H1 (cell line): Measurements from ENCODE around the gene AGRP. TPM values are rescaled to one million over a fixed set of nuclear protein-coding genes. Genes with fewer than 3 reads are reported as not detected.

Experiments used
- CTCF ChIA-PET: fragments of 300-600 bp; sonication (Branson Sonifier 250); formaldehyde crosslinking; loops from one replicate; lab custom pipeline; 2021; ENCODE audit not compliant: partially characterized antibody; lab: Charles Lee
- POLR2A ChIA-PET: fragments of 300-600 bp; sonication (Branson Sonifier 250); formaldehyde crosslinking; loops from one replicate; lab custom pipeline; 2021; ENCODE audit warnings: inconsistent platforms; ENCODE audit not compliant: partially characterized antibody; lab: Charles Lee
- DNase-seq, 2 experiments: peaks; one replicate each; pipeline versions ENCODE4 v3.0.0 to v3.0.0-alpha.2; 2010 to 2022; ENCODE audit warnings: low spot score in 2 of 2, low read depth in 1 of 2, mixed read lengths in 1 of 2
- FAIRE-seq: peaks from 2 replicates; lab custom pipeline; 2011; peaks lifted over from hg19 to GRCh38; lab: Jason Lieb, UNC
- H2AFZ ChIP-seq: 2 replicates; pipeline ENCODE4 v1.8.1; 2012; ENCODE audit warnings: low read length, inconsistent platforms
- H2AK5ac ChIP-seq: 2 replicates; pipeline ENCODE4 v1.6.1; 2013; ENCODE audit warnings: low read depth, low read length
- H2BK120ac ChIP-seq: replicated peaks from 2 replicates; pipeline ENCODE3; 2013; ENCODE audit warnings: low read depth, low read length, inconsistent platforms
- H2BK12ac ChIP-seq: 2 replicates; pipeline ENCODE4 v1.6.1; 2013; ENCODE audit warnings: low read depth, low read length
- H2BK15ac ChIP-seq: 2 replicates; pipeline ENCODE4 v1.6.1; 2013; ENCODE audit warnings: low read length
- H2BK20ac ChIP-seq: 2 replicates; pipeline ENCODE4 v1.6.1; 2013; ENCODE audit warnings: low read length
- H2BK5ac ChIP-seq: 2 replicates; pipeline ENCODE4 v1.6.1; 2013; ENCODE audit warnings: low read depth, low read length
- H3K14ac ChIP-seq: 2 replicates; pipeline ENCODE4 v1.6.1; 2013; ENCODE audit warnings: inconsistent platforms; ENCODE audit not compliant: insufficient read length
- H3K18ac ChIP-seq: 2 replicates; pipeline ENCODE4 v1.6.1; 2013; ENCODE audit warnings: low read length; ENCODE audit errors: extremely low read depth
- H3K23ac ChIP-seq: 2 replicates; pipeline ENCODE4 v1.6.1; 2013; ENCODE audit warnings: inconsistent platforms; ENCODE audit not compliant: insufficient read length
- H3K23me2 ChIP-seq: 2 replicates; pipeline ENCODE4 v1.6.1; 2013; ENCODE audit warnings: low read depth, low read length
- H3K27ac ChIP-seq: 2 replicates; pipeline ENCODE4 v1.6.1; 2011; ENCODE audit warnings: low read depth, low read length, inconsistent platforms
- H3K27me3 ChIP-seq, 4 experiments: replicated peaks in 1 of 4; 1 replicate in 1 of 4; 2 replicates in 3 of 4; pipeline versions ENCODE4 v1.6.1 to v1.8.1; 2011 to 2013; ENCODE audit warnings: low read length in 3 of 4, mild to moderate bottlenecking in 3 of 4, inconsistent platforms in 2 of 4, mixed read lengths in 2 of 4, moderate library complexity in 1 of 4; ENCODE audit not compliant: control insufficient read depth in 3 of 4, insufficient read depth in 3 of 4; ENCODE audit errors: extremely low read depth in 1 of 4
- H3K36me3 ChIP-seq, 4 experiments: 2 replicates each; pipeline versions ENCODE4 v1.6.1 to v1.8.1; 2011 to 2013; ENCODE audit warnings: mild to moderate bottlenecking in 4 of 4, low read length in 3 of 4, moderate library complexity in 2 of 4, control low read depth in 1 of 4, inconsistent platforms in 1 of 4; ENCODE audit not compliant: insufficient read depth in 4 of 4, control insufficient read depth in 2 of 4
- H3K4ac ChIP-seq: replicated peaks from 2 replicates; pipeline ENCODE3; 2013; ENCODE audit warnings: low read length, low read depth, mixed read lengths, inconsistent platforms; ENCODE audit not compliant: insufficient read length
- H3K4me1 ChIP-seq, 4 experiments: replicated peaks in 1 of 4; 1 replicate in 1 of 4; 2 replicates in 3 of 4; pipeline versions ENCODE4 v1.6.1 to v1.8.1; 2011 to 2013; ENCODE audit warnings: low read length in 3 of 4, inconsistent platforms in 2 of 4, mixed read lengths in 1 of 4; ENCODE audit not compliant: insufficient read depth in 4 of 4, control insufficient read depth in 3 of 4
- H3K4me2 ChIP-seq, 2 experiments: 2 replicates each; pipeline versions ENCODE4 v1.6.1 to v1.8.1; 2011 to 2013; ENCODE audit warnings: low read depth in 2 of 2, low read length in 2 of 2, control low read depth in 1 of 2, inconsistent platforms in 1 of 2, mild to moderate bottlenecking in 1 of 2; ENCODE audit not compliant: insufficient read depth in 1 of 2
- H3K4me3 ChIP-seq, 4 experiments: fragments of 200-600, 300-600 bp in 1 of 4; sonication (generic), shearing (Covaris generic), sonication (Bioruptor Twin) in 1 of 4; 2 replicates each; pipeline versions ENCODE4 v1.5.1 to v1.8.1; 2011 to 2016; ENCODE audit warnings: low read length in 4 of 4, low read depth in 3 of 4, control low read depth in 2 of 4, inconsistent platforms in 2 of 4, mild to moderate bottlenecking in 2 of 4, mixed read lengths in 1 of 4, moderate library complexity in 1 of 4; ENCODE audit not compliant: insufficient read depth in 2 of 4; ENCODE audit errors: extremely low read depth in 1 of 4
- H3K56ac ChIP-seq: replicated peaks from 2 replicates; pipeline ENCODE3; 2013; ENCODE audit warnings: low read depth, mild to moderate bottlenecking, mixed read lengths, low read length, inconsistent platforms; ENCODE audit not compliant: insufficient read length
- H3K79me1 ChIP-seq: 2 replicates; pipeline ENCODE4 v1.6.1; 2013; ENCODE audit warnings: low read depth, low read length, control low read depth
- H3K79me2 ChIP-seq, 2 experiments: 2 replicates each; pipeline versions ENCODE4 v1.6.1 to v1.8.1; 2012 to 2013; ENCODE audit warnings: low read length in 2 of 2, mild to moderate bottlenecking in 2 of 2, inconsistent platforms in 1 of 2; ENCODE audit not compliant: insufficient read depth in 2 of 2, control insufficient read depth in 1 of 2
- H3K9ac ChIP-seq, 4 experiments: replicated peaks in 1 of 4; 1 replicate in 1 of 4; 2 replicates in 3 of 4; pipeline versions ENCODE4 v1.6.1 to v1.8.1; 2011 to 2013; ENCODE audit warnings: low read depth in 3 of 4, low read length in 3 of 4, control low read depth in 2 of 4, mild to moderate bottlenecking in 2 of 4, moderate library complexity in 2 of 4, inconsistent platforms in 1 of 4; ENCODE audit errors: extremely low read depth in 1 of 4
- H3K9me3 ChIP-seq, 2 experiments: 2 replicates each; pipeline versions ENCODE4 v1.6.1 to v1.8.1; 2012 to 2013; ENCODE audit warnings: mild to moderate bottlenecking in 2 of 2, moderate library complexity in 2 of 2, control low read depth in 1 of 2, inconsistent platforms in 1 of 2, low read depth in 1 of 2, low read length in 1 of 2, mixed read lengths in 1 of 2; ENCODE audit not compliant: insufficient read depth in 2 of 2
- H4K20me1 ChIP-seq, 2 experiments: replicated peaks in 1 of 2; 2 replicates each; pipeline versions ENCODE3 to v1.8.1; 2011 to 2013; ENCODE audit warnings: inconsistent platforms in 2 of 2, low read length in 2 of 2, mild to moderate bottlenecking in 1 of 2; ENCODE audit not compliant: insufficient read depth in 2 of 2, control insufficient read depth in 1 of 2
- H4K5ac ChIP-seq: 2 replicates; pipeline ENCODE4 v1.6.1; 2013; ENCODE audit warnings: low read length, low read depth, mixed read lengths, inconsistent platforms; ENCODE audit not compliant: insufficient read length
- H4K8ac ChIP-seq: 2 replicates; pipeline ENCODE4 v1.8.0; 2013; ENCODE audit warnings: mild to moderate bottlenecking, moderate library complexity, low read length, inconsistent platforms; ENCODE audit not compliant: insufficient read depth; ENCODE audit errors: extremely low read depth
- H4K91ac ChIP-seq: replicated peaks from 2 replicates; pipeline ENCODE3; 2013; ENCODE audit warnings: low read length, mixed read lengths, inconsistent platforms; ENCODE audit not compliant: insufficient read length
- KDM4A ChIP-seq: IDR thresholded peaks from one replicate; pipeline ENCODE4 v1.7.1; 2012; ENCODE audit warnings: low read depth, mild to moderate bottlenecking, moderate library complexity, low read length, inconsistent platforms; ENCODE audit not compliant: severe bottlenecking
- PHF8 ChIP-seq: fragments of 200-600 bp; sonication (generic); conservative IDR thresholded peaks from 2 replicates; pipeline ENCODE4 v1.7.1; 2012; ENCODE audit warnings: low read depth, mild to moderate bottlenecking, inconsistent platforms, low read length, moderate library complexity
- RFX5 ChIP-seq: IDR thresholded peaks from 2 replicates; pipeline ENCODE4 v1.6.1; 2011; ENCODE audit warnings: low read depth, low read length, improper control_type of control experiment, borderline replicate concordance
- SP1 ChIP-seq: IDR thresholded peaks from 2 replicates; pipeline ENCODE4 v1.6.1; 2011; ENCODE audit warnings: low read depth, low read length
- WGBS, 2 experiments: shearing (Covaris generic) in 1 of 2; methylation state at CpG; one replicate each; pipeline versions ENCODE4 v1.1.6 to v1.1.7; 2013 to 2015; ENCODE audit warnings: low lambda C conversion rate in 2 of 2, mixed read lengths in 2 of 2, inconsistent platforms in 1 of 2, low coverage in 1 of 2, missing lambda C conversion rate in 1 of 2; ENCODE audit not compliant: insufficient replicate concordance in 2 of 2, insufficient coverage in 1 of 2, insufficient read length in 1 of 2; ENCODE audit errors: extremely low coverage in 1 of 2, missing lambda C conversion rate in 1 of 2; 5-methylcytosine and 5-hydroxymethylcytosine counted together
- polyA plus RNA-seq, 7 experiments: library from polyadenylated mRNA; depleted of rRNA in 3 of 7; stranded (reverse) in 5 of 7; unstranded in 2 of 7; fragments of >200 nt in 5 of 7; fragments of 200-250 nt in 2 of 7; gene quantifications; 1 replicate in 5 of 7; 2 replicates in 1 of 7; 4 replicates in 1 of 7; pipeline versions ENCODE4 v1.2.1 to v1.2.3, GENCODE V29; 2011 to 2013; ENCODE audit warnings: missing spikeins in 2 of 7, mixed read lengths in 2 of 7
- total RNA-seq: library from RNA; stranded (reverse); fragmentation: NEBNext Ultra II Directional; extraction: Animal tissue kit (Norgen Biotek cat#: 25700); gene quantifications from 2 replicates; pipeline ENCODE4 v1.2.1, GENCODE V29; 2021
- TF ChIP-seq, protein P1 (sequence below): IDR thresholded peaks from 2 replicates; pipeline ENCODE4 v1.6.1; 2012; ENCODE audit warnings: low read length, inconsistent platforms

The AGRP gene
- total and polyA plus RNA-seq, 2 of the 8 experiments (the other 6 are each of a cell fraction or from before 2014, with no cell fraction given) = not detected

DNA sequence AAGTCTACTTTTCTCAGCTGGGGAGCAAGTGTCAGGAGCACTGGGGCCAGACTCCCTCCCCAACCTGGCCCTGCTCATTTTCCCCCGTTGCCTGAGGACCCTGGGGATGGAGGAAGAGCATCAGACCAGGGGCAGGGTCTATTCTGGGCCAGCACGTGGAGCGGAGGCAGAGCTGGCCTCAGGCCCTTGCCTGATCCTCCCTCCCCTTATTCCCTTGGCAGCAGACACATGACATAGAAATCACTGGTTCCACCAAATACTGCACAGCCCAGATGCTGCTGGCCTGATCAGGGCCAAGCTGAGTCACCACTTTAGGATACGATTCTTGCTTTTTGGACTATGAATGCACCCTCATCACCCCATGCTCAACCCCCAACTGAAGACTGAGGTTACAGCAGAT is 15.8 kb upstream of the AGRP start:
- Histone ChIP-seq H3K23me2 (no peaks in the 10 kb centered on the region), H3K79me2 (no peaks in the 10 kb centered on the region), H3K79me1 (no peaks in the 10 kb centered on the region), H3K4me1 (no peaks in the 10 kb centered on the region), H3K56ac (no peak overlapping the region), H3K23ac (no peak overlapping the region), H4K20me1 (peaks cover 0 to 1% of the 10 kb centered on the region in 2 experiments), H4K5ac (no peak overlapping the region), H2BK20ac (no peak overlapping the region), H3K4me3 (no peak overlapping the region), H3K18ac (no peak overlapping the region), H3K36me3 (no peaks in the 10 kb centered on the region), H3K27me3 (peaks cover 0 to 15% (median 12%) of the 10 kb centered on the region in 4 experiments; a peak in 4 of 7 replicates), H3K9me3 (no peaks in the 10 kb centered on the region), H2BK120ac (no peak overlapping the region), H2BK5ac (no peak overlapping the region), H2AK5ac (no peak overlapping the region), H2BK15ac (no peak overlapping the region), H3K4me2 (no peak overlapping the region), H4K8ac (no peak overlapping the region), H3K27ac (no peak overlapping the region), H4K91ac (no peak overlapping the region), H3K9ac (no peak overlapping the region), H2AFZ (no peak overlapping the region), H3K4ac (no peak overlapping the region), H3K14ac (no peak overlapping the region), H2BK12ac (no peak overlapping the region)
- DNase-seq (no peak), FAIRE-seq (no peak)
- TF ChIP-seq, protein P1, sequence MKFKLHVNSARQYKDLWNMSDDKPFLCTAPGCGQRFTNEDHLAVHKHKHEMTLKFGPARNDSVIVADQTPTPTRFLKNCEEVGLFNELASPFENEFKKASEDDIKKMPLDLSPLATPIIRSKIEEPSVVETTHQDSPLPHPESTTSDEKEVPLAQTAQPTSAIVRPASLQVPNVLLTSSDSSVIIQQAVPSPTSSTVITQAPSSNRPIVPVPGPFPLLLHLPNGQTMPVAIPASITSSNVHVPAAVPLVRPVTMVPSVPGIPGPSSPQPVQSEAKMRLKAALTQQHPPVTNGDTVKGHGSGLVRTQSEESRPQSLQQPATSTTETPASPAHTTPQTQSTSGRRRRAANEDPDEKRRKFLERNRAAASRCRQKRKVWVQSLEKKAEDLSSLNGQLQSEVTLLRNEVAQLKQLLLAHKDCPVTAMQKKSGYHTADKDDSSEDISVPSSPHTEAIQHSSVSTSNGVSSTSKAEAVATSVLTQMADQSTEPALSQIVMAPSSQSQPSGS = no peak
- TF ChIP-seq KDM4A (no peak), RFX5 (no peak), PHF8 (no peak), SP1 (no peak)
- CTCF ChIA-PET = interaction anchor here (1.6 to 21.5 kb wide), 3 partner anchors 10 to 24 kb away, joined by 7 to 335 read pairs (median 166); no protein-coding TSS in a partner anchor
- POLR2A ChIA-PET = no interaction called here
- WGBS, 2 experiments = 83% methylated on average over 4 of the region's 4 CpGs; no CpG with 5 or more reads in 1 of the 2 experiments
